Jurkat, Clone E6-1 (cell line): ENCODE results near the gene HNRNPLL.

Source experiments
- DNase-seq: peaks from one replicate; pipeline ENCODE4 v3.0.0-alpha.2; 2011; ENCODE audit warnings: low read depth, low spot score
- H3K4me3 ChIP-seq: 2 replicates; pipeline ENCODE4 v1.5.1; 2011; ENCODE audit warnings: mild to moderate bottlenecking, low read length, control low read depth, moderate library complexity

The HNRNPLL gene

DNA sequence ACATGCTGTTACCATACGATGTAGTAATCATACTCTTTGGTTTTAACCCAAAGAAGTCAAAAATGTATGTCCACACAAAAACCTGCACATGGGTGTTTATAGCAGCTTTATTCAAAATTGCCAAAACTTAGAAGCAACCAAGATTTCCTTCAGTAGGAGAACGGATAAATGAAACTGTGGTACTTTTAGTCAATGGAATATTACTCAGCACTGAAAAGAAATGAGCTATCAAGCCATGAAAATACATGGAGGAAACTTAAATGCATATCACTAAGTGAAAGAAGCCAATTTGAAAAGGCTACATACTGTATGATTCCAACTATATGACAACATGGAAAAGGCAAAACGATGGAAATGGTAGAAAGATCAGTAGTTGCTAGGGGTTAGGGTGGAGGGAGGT lies 86.6 kb downstream of the HNRNPLL start:
- no peak overlapping the region for H3K4me3 ChIP-seq
- DNase-seq: no peak

- DNase-seq: no peak
These were observed 87.3 kb downstream of the HNRNPLL start for GRCh38 chr2:38515155-38516074.

GRCh38 chr2:38514603-38515154 lies 88.0 kb downstream of the HNRNPLL start:
- H3K4me3 ChIP-seq: no peak overlapping the region
- DNase-seq: no peak

More at GRCh38 chr2:38515155-38516074, 87.3 kb downstream of the HNRNPLL start:
- H3K4me3 ChIP-seq: no peak overlapping the region

DNA sequence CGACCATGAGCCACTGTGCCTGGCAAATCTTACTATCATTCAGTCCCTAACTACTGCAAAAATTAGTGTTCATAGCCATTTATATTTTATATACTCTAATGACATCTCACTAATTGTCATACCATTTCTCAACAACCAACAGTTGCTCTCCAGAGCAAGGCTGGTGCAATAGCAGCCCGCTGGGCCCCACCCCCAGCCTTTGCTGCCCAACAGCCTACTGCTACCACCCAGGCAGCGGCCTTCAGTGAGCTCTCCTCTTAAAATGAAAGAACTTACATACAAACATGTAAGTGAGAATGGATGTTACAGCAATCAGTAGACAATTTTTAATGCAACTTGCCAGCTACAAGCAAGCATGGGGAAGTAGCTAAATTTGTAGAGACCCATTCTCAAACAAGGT lies 90.5 kb downstream of the HNRNPLL start:
- DNase-seq: no peak

More for the DNA sequence above, 90.5 kb downstream of the HNRNPLL start:
- H3K4me3 ChIP-seq: no peak overlapping the region
